Measurements from ENCODE around the gene ADARB2. TPM values are rescaled to one million over a fixed set of nuclear protein-coding genes. Genes with fewer than 3 reads are reported as not detected.
A peak's percentile ranks its signal among the peaks of the same experiment; 100 is the strongest.

The ADARB2 gene
- total and polyA plus RNA-seq, 2 experiments from 2014 or later = 2.0 to 5.0 TPM

GRCh38 chr10:1264001-1264400 lies 473.3 kb downstream of the ADARB2 start:
- Mint-ChIP-seq H3K27ac (no peak overlapping the region), H3K36me3 (ENCODE audit: low read depth) (no peaks in the 10 kb centered on the region), H3K4me1 (peaks cover 2% of the 10 kb centered on the region; the same call in 2 of the 3 replicates), H3K27me3 (ENCODE audit: insufficient read depth, low read depth, poor library complexity) (peaks cover 8% of the 10 kb centered on the region), H3K9me3 (peaks cover 6% of the 10 kb centered on the region; the same call in 2 of the 3 replicates), H3K4me3 (no peak overlapping the region)
- DNase-seq (ENCODE audit: low spot score) = no peak
- Histone ChIP-seq H3F3A (replicated peaks; ENCODE audit: low read depth) (no peaks in the 10 kb centered on the region), H3K9me2 (ENCODE audit: insufficient read depth) (no peaks in the 10 kb centered on the region), H3K27ac (ENCODE audit: low read depth) (no peak overlapping the region), H2AFZ (peak overlapping the region; percentile 34; the same call in 1 of the 2 replicates), H3K79me2 (replicated peaks; ENCODE audit: insufficient read depth) (no peaks in the 10 kb centered on the region), H3K4me1 (ENCODE audit: insufficient read depth) (no peaks in the 10 kb centered on the region; the same call in 1 of the 2 replicates), H3K27me3 (ENCODE audit: insufficient read depth) (no peaks in the 10 kb centered on the region), H3K4me3 (no peak overlapping the region), H3K4me2 (no peak overlapping the region), H4K20me1 (replicated peaks; ENCODE audit: insufficient read depth) (no peaks in the 10 kb centered on the region), H3K36me3 (ENCODE audit: insufficient read depth) (no peaks in the 10 kb centered on the region)
- no peak for TF ChIP-seq ETS1 (IDR thresholded peaks at IDR 0.05)
- TF ChIP-seq ZNF462 (CRISPR knock-in tag; IDR thresholded peaks at IDR 0.05) = no peak
- no peak for TF ChIP-seq REST (IDR thresholded peaks at IDR 0.05; ENCODE audit: unreplicated experiment)
- no peak for TF ChIP-seq STAT1 (IDR thresholded peaks at IDR 0.05; ENCODE audit: unreplicated experiment)
- TF ChIP-seq CTCF (conservative IDR thresholded peaks at IDR 0.05; ENCODE audit: low read depth in 2 of 2) = no peak
- no peak for TF ChIP-seq EZH2 (IDR thresholded peaks at IDR 0.05; ENCODE audit: low read depth, unreplicated experiment)
- TF ChIP-seq CREB1 (CRISPR knock-in tag; IDR thresholded peaks at IDR 0.05; ENCODE audit: low read depth) = no peak
- no peak for TF ChIP-seq POLR2AphosphoS5 (IDR thresholded peaks at IDR 0.05; ENCODE audit: low read depth)
- no peak for TF ChIP-seq ZNF114 (CRISPR knock-in tag; IDR thresholded peaks at IDR 0.05)
- TF ChIP-seq ZNF331 (CRISPR knock-in tag; IDR thresholded peaks at IDR 0.05; ENCODE audit: low read depth) = no peak
- no peak for TF ChIP-seq EZH2phosphoT487 (IDR thresholded peaks at IDR 0.05; ENCODE audit: unreplicated experiment)
- ATAC-seq = no peak
